Fibroblast of the aortic adventitia (primary cell): ENCODE results near the gene INAFM2. TPM values are rescaled to one million over a fixed set of nuclear protein-coding genes. Genes with fewer than 3 reads are reported as not detected.

ENCODE experiments used
- DNase-seq: peaks from one replicate; pipeline ENCODE4 v3.0.0-alpha.2; 2010; ENCODE audit warnings: low read depth
- H3K4me3 ChIP-seq: 2 replicates; pipeline ENCODE4 v1.5.1; 2011; ENCODE audit warnings: low read depth, mild to moderate bottlenecking, control low read depth, low read length, moderate library complexity
- total RNA-seq: library from RNA; depleted of rRNA; stranded (reverse); fragments of >200 nt; gene quantifications from 2 replicates; pipeline ENCODE4 v1.2.3, GENCODE V29; 2012; ENCODE audit warnings: low replicate concordance
- TF ChIP-seq, protein P1 (sequence below): IDR thresholded peaks from 2 replicates; pipeline ENCODE4 v1.5.1; 2011; ENCODE audit warnings: mild to moderate bottlenecking, low read length, control low read depth, inconsistent platforms; ENCODE audit not compliant: insufficient read depth

Gene INAFM2
- total RNA-seq, 1 donor = 8.9 TPM

DNA sequence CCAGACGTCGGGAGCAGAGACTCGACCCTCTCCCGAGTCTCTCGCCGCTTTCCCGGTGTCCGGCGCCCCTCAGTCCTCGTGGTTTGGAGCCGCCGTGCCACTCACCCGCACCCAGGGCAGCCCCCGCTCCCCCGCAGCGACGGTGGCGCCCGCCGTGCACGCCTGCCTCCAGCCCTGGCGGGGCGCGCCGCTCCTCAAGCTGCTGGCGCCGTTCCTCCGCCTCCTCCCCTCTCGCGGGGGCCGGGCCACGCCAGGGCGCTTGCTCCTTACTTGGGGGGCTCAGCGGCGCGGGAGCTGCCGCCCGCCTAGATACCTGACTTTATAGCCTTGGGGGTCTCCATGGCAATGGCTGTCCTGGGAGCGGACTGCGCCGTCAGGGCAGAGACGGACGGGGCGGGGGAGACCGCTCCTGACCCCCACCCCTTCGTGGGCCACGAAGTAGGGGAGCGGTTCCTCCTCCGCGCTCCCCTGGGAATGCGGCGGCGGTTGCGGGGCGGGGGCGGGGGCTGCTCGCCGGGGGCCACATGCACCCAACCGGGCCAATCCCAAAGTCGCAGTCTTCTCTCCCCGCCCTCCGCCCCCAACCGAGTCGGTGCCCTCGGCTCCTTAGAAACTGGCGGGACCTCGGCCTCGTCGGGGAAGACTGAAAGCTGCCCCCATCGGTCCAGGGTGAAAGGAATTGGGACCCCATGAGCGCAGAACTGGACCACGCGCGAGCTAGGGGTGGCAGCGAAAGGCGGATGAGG is 40.5 kb upstream of the INAFM2 start, which contains the start of gene ANKRD63:
Gene ANKRD63 (minus strand): TSS at position 196 of the 746 bp plus-strand sequence. CDS start 478 bp downstream, outside the sequence.
- DNase-seq = no peak
- H3K4me3 ChIP-seq = peak within 1 kb of the TSS; percentile 37
- TF ChIP-seq, protein P1, sequence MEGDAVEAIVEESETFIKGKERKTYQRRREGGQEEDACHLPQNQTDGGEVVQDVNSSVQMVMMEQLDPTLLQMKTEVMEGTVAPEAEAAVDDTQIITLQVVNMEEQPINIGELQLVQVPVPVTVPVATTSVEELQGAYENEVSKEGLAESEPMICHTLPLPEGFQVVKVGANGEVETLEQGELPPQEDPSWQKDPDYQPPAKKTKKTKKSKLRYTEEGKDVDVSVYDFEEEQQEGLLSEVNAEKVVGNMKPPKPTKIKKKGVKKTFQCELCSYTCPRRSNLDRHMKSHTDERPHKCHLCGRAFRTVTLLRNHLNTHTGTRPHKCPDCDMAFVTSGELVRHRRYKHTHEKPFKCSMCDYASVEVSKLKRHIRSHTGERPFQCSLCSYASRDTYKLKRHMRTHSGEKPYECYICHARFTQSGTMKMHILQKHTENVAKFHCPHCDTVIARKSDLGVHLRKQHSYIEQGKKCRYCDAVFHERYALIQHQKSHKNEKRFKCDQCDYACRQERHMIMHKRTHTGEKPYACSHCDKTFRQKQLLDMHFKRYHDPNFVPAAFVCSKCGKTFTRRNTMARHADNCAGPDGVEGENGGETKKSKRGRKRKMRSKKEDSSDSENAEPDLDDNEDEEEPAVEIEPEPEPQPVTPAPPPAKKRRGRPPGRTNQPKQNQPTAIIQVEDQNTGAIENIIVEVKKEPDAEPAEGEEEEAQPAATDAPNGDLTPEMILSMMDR = no peak

DNA sequence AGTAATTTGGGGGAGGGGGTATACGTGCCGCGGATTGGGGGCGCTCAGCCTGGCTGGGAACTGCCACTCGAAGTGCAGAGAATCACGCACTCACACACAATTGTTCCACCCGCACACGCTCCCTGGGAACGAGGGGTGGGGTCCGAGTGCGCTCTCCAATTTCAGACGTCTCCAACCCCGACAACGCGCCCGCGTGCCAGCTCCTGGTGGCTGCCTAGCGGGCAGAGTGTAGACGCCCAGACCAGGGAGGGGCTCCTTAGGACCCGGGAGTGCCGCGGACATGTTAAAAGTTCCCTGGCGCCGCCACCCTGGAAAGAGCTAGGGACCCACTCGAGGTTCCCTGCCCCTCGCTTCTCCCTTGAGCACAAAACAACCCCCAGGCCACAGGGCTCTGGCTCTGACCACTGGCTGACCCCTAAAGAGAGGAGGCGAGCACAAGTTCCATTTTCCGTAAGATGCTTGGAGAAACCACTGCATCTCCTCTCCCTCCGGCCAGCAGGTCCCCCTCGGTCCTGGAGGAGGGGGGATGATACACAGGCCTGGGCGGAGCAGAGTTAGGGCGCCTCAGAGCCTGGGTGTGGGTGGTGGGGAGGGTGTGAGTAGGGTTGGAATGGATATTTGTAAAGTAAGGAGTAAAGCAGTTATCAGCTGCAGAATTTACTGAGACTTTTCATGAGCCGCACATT is 39.7 kb upstream of the INAFM2 start:
- no peak for DNase-seq
- H3K4me3 ChIP-seq = no peak overlapping the region
- TF ChIP-seq, protein P1 = no peak

DNA sequence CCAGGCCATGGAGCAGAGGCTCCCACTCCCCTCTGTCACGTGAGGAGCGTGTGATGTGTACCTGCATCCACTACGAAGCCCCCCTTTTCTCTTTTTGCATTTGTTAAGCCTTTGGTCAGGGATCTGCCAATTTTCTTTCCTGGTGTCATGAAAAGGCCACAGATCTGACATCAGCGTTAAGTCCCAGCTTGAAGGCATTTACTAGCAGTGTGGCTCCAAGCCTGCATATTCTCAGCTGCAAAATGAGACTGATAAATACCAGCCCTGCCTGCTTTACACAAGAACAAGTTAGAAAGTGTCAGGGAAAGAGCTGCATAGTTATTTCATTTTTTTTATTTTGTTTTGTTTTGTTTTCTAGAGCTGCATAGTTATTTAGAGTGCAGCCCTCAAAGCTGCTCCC is 38.3 kb upstream of the INAFM2 start:
- H3K4me3 ChIP-seq = no peak overlapping the region
- TF ChIP-seq, protein P1 = no peak
- peak; percentile 48 for DNase-seq

DNA sequence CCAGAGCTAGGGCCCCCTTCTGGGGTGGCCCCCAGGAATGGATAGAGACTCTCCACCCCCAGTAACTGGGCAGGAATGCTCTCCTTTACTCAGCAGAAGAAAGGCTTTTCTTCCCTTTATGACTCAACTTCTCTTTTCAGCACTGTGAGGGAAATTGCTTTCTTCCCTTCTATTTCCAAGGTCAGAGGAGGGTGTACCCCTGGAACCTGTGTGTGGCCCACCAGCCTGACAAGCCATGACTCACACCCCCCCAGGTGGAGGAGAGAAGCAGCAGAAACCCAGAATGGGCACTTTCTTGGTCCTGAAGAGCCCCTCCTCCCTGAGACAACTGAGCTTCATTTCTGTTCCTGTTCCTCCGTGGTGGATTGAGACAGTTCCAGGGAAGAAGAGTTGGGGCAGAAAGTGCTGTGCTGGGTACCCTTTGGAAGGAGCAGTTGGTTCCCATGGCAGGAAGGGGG is 37.9 kb upstream of the INAFM2 start:
- no peak overlapping the region for H3K4me3 ChIP-seq
- TF ChIP-seq, protein P1 = no peak
- no peak for DNase-seq

DNA sequence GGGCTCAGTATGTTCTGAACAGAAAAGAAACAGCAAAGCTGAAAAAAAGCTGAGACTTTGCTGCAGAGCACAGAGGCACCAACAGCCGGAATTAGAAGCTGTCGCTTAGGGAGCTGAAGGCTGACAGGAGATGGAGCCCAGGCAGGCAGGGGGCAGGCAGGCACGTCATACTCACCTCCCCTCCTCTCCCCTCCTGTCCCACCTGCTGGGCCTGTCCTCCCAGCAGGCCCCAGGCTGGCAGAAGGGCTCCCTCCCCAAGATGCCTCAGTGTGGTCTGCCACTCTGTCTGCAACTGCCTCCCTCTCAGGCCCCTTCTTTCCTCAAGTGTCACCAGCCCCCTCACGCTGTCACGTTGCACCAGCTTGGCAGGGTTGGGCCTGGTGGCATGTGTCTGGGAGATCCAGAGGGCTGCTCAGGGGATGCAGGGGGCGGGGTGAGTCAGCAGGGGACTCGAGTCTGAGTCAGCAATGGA is 37.4 kb upstream of the INAFM2 start:
- TF ChIP-seq, protein P1 = no peak
- no peak overlapping the region for H3K4me3 ChIP-seq
- no peak for DNase-seq

DNA sequence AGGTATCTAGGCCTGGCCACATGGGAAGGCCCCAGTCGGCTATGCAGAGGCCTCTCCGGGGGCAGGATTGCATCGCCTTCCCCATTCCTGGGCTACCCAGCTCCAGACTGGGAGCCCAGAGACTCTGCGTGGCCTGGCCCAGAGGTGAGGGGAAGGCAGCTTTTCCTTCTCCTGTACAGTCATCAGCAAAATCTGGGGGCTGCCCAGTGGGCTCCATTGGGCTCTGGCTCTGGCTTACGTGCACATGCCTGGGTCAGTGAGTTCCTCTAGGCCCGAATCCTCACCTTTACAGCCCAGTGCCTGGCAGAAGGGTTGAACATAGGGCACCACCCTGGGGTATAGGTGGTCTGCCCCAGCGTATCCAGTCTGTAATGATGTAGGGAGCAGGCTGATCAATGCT is 36.7 kb upstream of the INAFM2 start:
- TF ChIP-seq, protein P1 = no peak
- no peak overlapping the region for H3K4me3 ChIP-seq
- DNase-seq = no peak
